Spinal cord (tissue), 10 donors: Measurements from ENCODE around the gene SNX1. TPM values are rescaled to one million over a fixed set of nuclear protein-coding genes. Genes with fewer than 3 reads are reported as not detected.
A peak's percentile ranks its signal among the peaks of the same experiment; 100 is the strongest.

Experiments
- DNase-seq, 6 donors: peaks; one replicate each; pipeline versions ENCODE4 v3.0.0 to v3.0.0-alpha.2; 2013 to 2015; ENCODE audit warnings: low spot score in 6 of 6, low read depth in 4 of 6
- H3K27ac ChIP-seq: one replicate; pipeline ENCODE4 v1.5.1; 2013; ENCODE audit warnings: low read depth, low read length, control low read depth
- H3K27me3 ChIP-seq: one replicate; pipeline ENCODE4 v1.6.1; 2013; ENCODE audit warnings: low read length; ENCODE audit not compliant: control insufficient read depth, insufficient read depth
- H3K36me3 ChIP-seq: one replicate; pipeline ENCODE4 v1.6.1; 2013; ENCODE audit warnings: low read length; ENCODE audit not compliant: control insufficient read depth, insufficient read depth
- H3K4me1 ChIP-seq: one replicate; pipeline ENCODE4 v1.6.1; 2013; ENCODE audit warnings: low read length; ENCODE audit not compliant: control insufficient read depth, insufficient read depth
- H3K4me3 ChIP-seq: one replicate; pipeline ENCODE4 v1.5.1; 2013; ENCODE audit warnings: low read depth, low read length, control low read depth
- H3K9me3 ChIP-seq: one replicate; pipeline ENCODE4 v1.6.1; 2013; ENCODE audit warnings: low read length; ENCODE audit not compliant: control insufficient read depth, insufficient read depth
- WGBS: methylation state at CpG from one replicate; pipeline ENCODE4 v1.1.5; 2013; ENCODE audit warnings: missing lambda C conversion rate; ENCODE audit not compliant: insufficient coverage; 5-methylcytosine and 5-hydroxymethylcytosine counted together
- polyA plus RNA-seq, 2 donors: library from polyadenylated mRNA; unstranded; fragments of 120-200 nt; gene quantifications; one replicate each; pipeline ENCODE4 v1.2.1, GENCODE V29; 2013; ENCODE audit not compliant: insufficient read length in 2 of 2
- total RNA-seq, 2 donors: library from RNA; depleted of rRNA in 1 of 2; stranded (reverse); fragments of 120-200 nt in 1 of 2; fragments of >200 nt in 1 of 2; gene quantifications; one replicate each; pipeline versions ENCODE4 v1.2.3 to v1.2.4, GENCODE V29; 2013 to 2014
- donor health status: healthy.

Gene SNX1
- total and polyA plus RNA-seq, 4 donors, result 51.6 to 79.3 (median 63.9) TPM

- WGBS, result 95% methylated on average over 3 of the region's 4 CpGs
- Histone ChIP-seq H3K9me3 (no peaks in the 10 kb centered on the region), H3K27ac (no peak overlapping the region), H3K4me3 (no peak overlapping the region), H3K36me3 (peaks cover 72% of the 10 kb centered on the region), H3K27me3 (no peaks in the 10 kb centered on the region), H3K4me1 (peaks cover 13% of the 10 kb centered on the region)
- DNase-seq, result no peak
Observed at GRCh38 chr15:64138331-64138941, 42.7 kb downstream of the SNX1 start.

DNA sequence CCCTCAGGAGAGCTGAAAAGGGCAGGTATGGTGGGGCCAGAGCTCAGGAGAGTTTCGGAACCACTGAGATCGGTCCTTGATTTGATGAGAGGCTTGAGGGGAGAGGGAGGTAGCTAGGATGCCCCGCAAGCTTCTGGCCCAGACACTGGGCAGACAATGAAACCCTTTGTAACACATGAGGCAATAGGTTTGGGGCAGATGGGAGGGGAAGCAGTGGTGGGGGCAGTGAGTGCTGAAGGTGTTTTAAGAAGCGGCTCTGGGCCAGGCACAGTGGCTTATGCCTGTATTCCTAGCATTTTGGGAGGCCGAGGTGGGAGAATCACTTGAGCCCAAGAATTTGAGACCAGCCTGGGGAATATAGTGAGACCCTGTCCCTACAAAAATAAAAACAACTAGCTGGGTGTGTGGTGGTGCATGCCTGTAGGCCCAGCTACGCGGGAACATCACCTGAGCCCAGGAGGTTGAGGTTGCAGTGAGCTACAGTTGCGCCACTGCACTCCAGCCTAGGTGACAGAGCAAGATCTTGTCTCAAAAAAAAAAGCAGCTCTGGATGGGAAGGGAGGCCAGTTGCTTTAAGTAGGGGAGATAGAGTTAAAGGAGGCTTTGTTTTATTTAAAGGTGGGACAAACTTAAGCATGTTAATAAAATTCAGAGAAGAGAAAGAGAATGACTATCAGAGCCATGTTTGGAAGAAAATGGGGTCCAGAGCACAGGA, 46.2 kb downstream of the SNX1 start:
- Histone ChIP-seq H3K27me3 (no peaks in the 10 kb centered on the region), H3K27ac (no peak overlapping the region), H3K36me3 (peaks cover 61% of the 10 kb centered on the region), H3K4me3 (no peak overlapping the region), H3K4me1 (peaks cover 28% of the 10 kb centered on the region), H3K9me3 (no peaks in the 10 kb centered on the region)
- DNase-seq, result no peak
- WGBS, result 92% methylated on average over 7 of the region's 8 CpGs

DNA sequence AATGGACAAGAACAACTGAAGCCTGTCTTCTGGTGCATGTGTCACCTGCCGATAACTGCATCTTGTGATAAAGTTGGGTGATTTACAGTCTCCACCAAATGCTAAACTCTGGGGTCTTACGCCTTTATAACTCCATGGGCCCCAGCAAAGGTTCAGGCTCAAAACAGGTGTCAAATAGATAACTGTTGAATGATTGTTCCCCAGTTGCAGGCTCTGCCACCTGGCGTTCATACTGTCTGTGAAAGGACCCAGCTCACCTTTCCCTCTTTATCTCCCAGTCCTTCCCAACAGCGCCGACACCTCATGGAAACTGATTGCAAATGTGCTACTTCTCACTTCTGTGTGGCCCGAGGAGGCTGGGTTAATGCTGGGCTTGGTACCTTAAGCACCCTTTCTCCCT, 47.5 kb downstream of the SNX1 start:
- 94% methylated on average over 4 of the region's 6 CpGs for WGBS

DNA sequence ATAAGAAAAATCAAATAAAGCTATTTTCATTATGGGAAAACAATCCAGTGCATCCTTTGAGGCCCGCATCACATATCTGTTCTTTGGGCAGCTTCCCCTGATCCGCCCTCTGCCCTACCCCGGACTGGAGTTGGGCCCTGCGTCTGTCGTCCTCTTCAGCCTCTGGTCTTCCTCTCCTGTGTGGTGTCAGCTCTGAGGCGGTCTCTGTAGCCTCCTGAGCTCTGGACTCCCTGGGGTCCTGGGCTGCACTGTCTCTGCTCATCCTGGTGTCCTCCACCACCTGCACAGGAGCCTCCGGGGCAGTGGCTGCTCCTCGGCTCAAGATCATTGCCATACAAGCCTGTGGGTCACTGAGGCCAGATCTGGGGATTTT, 48.4 kb downstream of the SNX1 start:
- Histone ChIP-seq H3K9me3 (no peaks in the 10 kb centered on the region), H3K4me3 (no peak overlapping the region), H3K27me3 (no peaks in the 10 kb centered on the region), H3K36me3 (peaks cover 50% of the 10 kb centered on the region), H3K4me1 (peaks cover 34% of the 10 kb centered on the region), H3K27ac (peak overlapping the region; percentile 52)
- WGBS, result 84% methylated on average over 7 of the region's 8 CpGs
- DNase-seq, result no peak

More for the DNA sequence above, 47.5 kb downstream of the SNX1 start:
- Histone ChIP-seq H3K27ac (no peak overlapping the region), H3K4me3 (no peak overlapping the region), H3K9me3 (no peaks in the 10 kb centered on the region), H3K4me1 (peaks cover 34% of the 10 kb centered on the region), H3K27me3 (no peaks in the 10 kb centered on the region), H3K36me3 (peaks cover 56% of the 10 kb centered on the region)
- no peak for DNase-seq

DNA sequence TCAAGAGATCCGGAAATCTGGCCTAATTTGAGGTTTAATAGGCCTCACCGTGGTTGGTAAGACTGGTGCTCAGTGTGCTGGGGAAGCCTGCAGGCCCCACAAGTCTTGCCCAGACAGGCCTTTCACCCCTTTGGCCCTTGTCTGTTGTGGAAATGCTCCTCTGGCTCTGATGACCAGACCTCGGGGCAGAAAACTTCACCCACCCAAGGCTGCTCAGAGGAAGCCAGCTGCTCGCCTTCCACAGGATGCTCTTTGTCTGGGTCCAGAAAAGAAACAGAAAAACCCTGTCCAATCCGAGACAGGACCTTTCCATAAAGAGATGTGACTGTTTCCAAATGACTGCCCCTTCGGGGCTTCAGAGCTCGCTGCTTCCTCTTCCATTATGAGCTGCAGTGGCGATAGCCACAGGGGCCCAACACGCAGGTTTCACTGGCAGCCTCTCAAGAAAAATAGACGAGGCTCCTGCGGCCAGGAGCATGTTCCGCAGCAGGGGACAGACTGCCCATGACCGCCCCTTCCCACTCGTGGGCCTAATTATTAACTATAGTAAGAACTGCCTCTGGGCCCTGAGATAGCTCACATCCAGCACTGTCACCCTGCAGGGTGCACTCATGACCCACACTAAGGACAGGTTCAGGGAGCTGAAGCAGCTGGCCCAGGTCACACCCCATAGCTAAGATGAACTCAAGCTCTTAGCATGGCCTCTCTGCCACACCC, 48.9 kb downstream of the SNX1 start:
- Histone ChIP-seq H3K27ac (peak overlapping the region; percentile 52), H3K27me3 (no peaks in the 10 kb centered on the region), H3K4me1 (peaks cover 34% of the 10 kb centered on the region), H3K9me3 (no peaks in the 10 kb centered on the region), H3K36me3 (peaks cover 50% of the 10 kb centered on the region), H3K4me3 (no peak overlapping the region)
- peak in 2 of 6 donors; percentile 27 to 57 for DNase-seq
- WGBS, result 56% methylated on average over 13 of the region's 14 CpGs

DNA sequence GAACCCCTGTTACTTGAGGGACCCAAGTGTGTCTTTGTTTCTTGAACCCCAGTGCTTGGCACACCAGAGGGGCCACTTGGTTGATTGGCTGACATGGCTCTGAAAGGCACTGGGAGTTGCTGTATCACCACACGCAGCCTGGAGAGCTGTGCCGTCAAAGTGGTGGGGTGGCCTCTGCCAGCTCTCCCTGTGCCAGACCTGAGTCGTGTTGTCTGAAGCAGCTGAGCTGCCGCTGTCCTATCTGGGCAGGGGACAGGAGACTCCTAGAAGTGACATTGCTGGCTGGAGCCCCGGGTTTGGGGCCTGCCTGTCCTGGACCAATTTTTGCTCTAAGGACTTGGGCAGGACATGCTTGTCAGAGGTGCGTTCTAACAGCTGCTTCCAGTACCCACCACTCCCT, 50.3 kb downstream of the SNX1 start:
- H3K9me3 ChIP-seq, result no peaks in the 10 kb centered on the region
- H3K27ac ChIP-seq, result no peak overlapping the region
- DNase-seq, result no peak
- WGBS, result 83% methylated on average over 6 of the region's 6 CpGs
- no peak overlapping the region for H3K4me3 ChIP-seq
- peaks cover 39% of the 10 kb centered on the region for H3K4me1 ChIP-seq
- no peaks in the 10 kb centered on the region for H3K27me3 ChIP-seq
- H3K36me3 ChIP-seq, result peaks cover 46% of the 10 kb centered on the region

DNA sequence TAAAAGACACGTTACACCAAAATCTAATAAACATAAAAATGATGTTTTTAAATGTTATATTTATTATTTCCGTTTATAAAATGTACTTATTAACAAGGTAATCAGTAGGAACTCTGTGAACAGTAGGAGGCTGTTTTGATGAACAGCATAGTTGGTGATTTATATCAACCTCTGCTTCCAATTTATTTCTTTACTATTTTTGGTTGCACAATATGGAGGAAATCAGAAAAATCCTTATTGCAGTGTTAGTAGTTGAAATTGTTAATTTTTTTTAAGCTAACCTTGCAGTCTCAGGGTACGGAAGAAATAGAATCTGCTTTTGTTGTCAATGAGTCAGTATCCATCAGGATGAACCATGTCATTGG, 50.7 kb downstream of the SNX1 start:
- no peaks in the 10 kb centered on the region for H3K27me3 ChIP-seq
- peaks cover 43% of the 10 kb centered on the region for H3K36me3 ChIP-seq
- WGBS, result 40% methylated on average over 1 of the region's 3 CpGs
- peaks cover 43% of the 10 kb centered on the region for H3K4me1 ChIP-seq
- no peak for DNase-seq
- no peak overlapping the region for H3K4me3 ChIP-seq
- no peaks in the 10 kb centered on the region for H3K9me3 ChIP-seq
- peak overlapping the region; percentile 73 for H3K27ac ChIP-seq

DNA sequence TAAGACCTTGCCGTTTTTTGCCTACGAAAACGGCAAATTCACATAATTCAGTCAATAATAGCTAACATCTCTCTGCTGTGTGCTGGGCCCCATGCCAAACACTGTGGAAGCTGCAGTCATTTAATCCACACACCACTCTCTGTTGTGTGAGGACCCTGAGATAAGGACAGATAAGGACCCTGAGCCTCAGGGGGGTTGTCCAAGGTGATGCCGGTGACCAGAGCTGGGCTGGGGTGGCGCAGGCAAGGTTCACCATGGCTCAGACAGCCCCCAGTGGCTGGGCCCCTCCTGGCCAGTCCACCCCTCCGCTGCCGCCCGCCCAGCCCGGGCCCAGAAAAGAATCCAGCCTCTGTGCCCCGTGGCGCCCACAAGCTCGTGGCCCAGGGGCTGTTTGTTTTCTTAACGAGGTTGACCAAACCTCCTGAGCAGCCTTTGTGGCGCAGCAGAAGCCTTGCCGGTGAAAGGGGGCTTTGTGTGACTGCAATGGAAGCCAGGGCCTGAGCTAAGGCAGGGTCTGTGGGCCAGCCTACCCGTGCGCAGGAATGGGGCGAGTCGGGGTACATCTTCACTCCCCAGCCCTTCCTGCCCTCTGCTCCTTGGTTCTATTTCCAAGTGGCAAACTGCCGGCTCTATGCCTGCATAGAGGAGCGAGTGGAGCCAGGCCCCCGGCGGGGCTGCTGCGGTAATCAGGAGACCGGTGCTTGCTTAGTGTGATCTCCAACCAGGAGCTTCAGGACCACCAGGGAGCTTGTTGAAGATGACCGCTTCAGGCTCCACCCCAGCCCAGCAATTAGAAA, 51.3 kb downstream of the SNX1 start:
- H3K4me1 ChIP-seq, result peaks cover 47% of the 10 kb centered on the region
- peak in 2 of 6 donors; percentile 61 to 71 for DNase-seq
- WGBS, result 61% methylated on average over 23 of the region's 26 CpGs
- H3K4me3 ChIP-seq, result no peak overlapping the region
- H3K27ac ChIP-seq, result peak overlapping the region; percentile 73
- no peaks in the 10 kb centered on the region for H3K9me3 ChIP-seq
- H3K27me3 ChIP-seq, result peaks cover 4% of the 10 kb centered on the region
- H3K36me3 ChIP-seq, result peaks cover 37% of the 10 kb centered on the region

DNA sequence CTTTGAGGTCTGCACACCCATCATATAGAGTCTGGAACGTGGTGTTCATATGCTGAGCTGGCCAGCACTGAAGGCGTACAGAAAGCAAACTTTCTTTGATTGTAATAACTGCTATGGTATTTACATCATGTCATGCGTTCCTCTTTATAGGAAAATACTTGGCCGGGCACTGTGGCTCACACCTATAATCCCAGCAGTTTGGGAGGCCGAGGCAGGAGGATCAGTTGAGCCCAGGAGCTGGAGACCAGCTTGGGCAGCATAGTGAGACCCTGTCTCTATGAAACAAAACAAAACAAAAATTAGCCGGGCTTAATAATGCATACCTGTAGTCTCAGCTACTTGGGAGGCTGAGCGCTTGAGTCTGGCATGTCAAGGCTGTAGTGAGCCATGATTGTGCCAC, 52.4 kb downstream of the SNX1 start:
- Histone ChIP-seq H3K36me3 (peaks cover 31% of the 10 kb centered on the region), H3K27ac (no peak overlapping the region), H3K4me1 (peaks cover 58% of the 10 kb centered on the region), H3K27me3 (peaks cover 14% of the 10 kb centered on the region), H3K9me3 (no peaks in the 10 kb centered on the region), H3K4me3 (no peak overlapping the region)
- whole genome bisulfite sequencing, result 100% methylated on average over 2 of the region's 7 CpGs
- DNase-seq, result no peak
